GM12874 (cell line): ENCODE data around the gene FSD1.

Source experiments
- TF ChIP-seq, protein P1 (sequence below): IDR thresholded peaks from 2 replicates; pipeline ENCODE4 v1.5.1; 2011; ENCODE audit warnings: low read depth, mild to moderate bottlenecking, control low read depth, low read length, moderate library complexity; ENCODE audit not compliant: insufficient read depth

FSD1 gene

DNA sequence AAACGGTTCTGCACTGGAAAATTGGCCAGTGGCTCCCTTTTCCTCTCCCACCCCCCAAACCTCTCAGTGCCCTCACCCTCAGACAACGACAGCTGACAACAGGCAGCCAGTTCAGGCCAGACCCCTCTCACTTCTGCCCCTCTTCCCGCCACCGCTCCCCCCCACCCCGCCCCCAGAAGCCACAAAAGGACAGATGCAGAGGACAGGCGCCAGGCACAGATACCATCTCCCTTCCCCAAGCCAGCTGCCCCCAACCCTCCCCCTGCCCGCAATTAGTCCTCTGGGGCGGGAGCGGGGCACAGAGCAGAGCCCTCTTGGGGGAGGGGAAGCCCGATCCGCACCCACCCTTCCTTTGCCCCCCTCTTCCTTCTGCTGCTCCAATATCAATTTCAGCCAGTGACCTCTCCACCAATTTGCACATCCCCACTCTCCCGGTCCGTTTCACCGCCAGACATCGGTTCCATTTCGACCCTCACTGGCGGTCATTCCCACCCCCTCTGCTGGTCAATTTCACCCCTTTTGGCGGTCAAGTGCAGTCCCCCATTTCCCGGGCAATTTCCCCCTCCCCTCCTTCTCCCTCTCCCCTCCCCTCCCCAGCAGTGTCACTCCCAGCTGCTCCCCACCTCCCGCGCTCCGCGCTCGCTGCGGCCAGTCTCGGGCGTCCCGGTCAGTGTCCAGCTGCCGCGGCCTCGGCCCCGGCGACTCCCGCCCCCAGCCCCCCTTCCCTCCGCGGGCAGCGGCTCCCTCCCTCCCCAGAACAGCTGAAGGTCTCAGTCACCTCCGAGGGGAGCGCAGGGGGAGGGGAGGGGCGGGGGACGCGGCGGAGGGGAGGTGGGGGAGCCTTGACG is 25.8 kb upstream of the FSD1 start, which contains the start of gene SHD:
Gene SHD (plus strand): TSS at position 848 of the 848 bp plus-strand sequence. CDS start 798 bp downstream, outside the sequence.
- TF ChIP-seq, protein P1, sequence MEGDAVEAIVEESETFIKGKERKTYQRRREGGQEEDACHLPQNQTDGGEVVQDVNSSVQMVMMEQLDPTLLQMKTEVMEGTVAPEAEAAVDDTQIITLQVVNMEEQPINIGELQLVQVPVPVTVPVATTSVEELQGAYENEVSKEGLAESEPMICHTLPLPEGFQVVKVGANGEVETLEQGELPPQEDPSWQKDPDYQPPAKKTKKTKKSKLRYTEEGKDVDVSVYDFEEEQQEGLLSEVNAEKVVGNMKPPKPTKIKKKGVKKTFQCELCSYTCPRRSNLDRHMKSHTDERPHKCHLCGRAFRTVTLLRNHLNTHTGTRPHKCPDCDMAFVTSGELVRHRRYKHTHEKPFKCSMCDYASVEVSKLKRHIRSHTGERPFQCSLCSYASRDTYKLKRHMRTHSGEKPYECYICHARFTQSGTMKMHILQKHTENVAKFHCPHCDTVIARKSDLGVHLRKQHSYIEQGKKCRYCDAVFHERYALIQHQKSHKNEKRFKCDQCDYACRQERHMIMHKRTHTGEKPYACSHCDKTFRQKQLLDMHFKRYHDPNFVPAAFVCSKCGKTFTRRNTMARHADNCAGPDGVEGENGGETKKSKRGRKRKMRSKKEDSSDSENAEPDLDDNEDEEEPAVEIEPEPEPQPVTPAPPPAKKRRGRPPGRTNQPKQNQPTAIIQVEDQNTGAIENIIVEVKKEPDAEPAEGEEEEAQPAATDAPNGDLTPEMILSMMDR = no peak

DNA sequence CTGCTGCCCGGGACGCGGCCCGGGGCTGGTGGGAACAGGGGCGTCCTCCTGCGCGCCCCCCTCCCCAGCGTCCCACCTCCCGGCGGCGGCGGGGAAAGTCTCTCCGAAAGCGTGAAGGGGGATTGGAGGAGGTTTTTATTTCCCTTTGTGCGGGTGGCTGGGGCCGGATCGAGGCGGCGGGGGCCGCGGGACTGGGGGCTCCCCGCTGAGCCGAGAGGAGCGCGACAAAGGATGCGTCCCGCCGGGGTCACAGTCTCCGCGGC is 25.2 kb upstream of the FSD1 start:
- TF ChIP-seq, protein P1 = no peak

DNA sequence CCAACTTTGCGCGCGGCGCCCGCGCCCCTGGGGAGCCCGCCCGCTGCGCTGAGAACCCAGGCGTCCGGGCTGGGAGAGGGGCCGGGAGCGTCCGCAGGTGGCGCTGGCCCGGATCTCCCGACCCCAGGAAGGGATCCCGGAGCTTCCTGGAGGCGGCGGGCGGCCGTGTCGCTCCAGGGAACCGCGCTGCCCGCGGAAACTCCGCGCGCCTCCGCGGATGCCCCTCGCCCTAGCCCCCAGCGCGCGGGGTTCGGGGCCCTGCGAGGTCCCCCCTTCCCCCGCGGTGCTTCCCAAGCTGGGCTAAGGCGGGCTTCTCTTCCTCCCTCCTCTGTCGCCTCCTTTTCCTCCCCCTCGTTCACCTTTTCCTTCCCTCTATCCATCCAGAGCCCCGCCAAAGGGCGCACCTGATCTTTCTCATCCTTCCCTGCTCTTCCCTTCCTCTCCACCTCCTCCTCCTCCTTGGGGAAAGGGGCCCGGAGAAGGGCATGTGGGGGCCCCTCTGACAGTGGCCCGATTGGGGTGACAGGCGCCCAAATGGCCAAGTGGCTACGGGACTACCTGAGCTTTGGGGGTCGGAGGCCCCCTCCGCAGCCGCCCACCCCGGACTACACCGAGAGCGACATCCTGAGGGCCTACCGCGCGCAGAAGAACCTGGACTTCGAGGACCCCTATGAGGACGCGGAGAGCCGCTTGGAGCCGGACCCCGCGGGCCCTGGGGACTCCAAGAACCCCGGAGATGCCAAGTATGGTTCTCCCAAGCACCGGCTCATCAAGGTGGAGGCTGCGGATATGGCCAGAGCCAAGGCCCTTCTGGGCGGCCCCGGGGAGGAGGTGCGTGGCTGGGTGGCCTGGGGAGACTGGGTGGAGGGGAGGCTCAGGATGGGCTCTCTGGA is 24.6 kb upstream of the FSD1 start:
- TF ChIP-seq, protein P1 = no peak

DNA sequence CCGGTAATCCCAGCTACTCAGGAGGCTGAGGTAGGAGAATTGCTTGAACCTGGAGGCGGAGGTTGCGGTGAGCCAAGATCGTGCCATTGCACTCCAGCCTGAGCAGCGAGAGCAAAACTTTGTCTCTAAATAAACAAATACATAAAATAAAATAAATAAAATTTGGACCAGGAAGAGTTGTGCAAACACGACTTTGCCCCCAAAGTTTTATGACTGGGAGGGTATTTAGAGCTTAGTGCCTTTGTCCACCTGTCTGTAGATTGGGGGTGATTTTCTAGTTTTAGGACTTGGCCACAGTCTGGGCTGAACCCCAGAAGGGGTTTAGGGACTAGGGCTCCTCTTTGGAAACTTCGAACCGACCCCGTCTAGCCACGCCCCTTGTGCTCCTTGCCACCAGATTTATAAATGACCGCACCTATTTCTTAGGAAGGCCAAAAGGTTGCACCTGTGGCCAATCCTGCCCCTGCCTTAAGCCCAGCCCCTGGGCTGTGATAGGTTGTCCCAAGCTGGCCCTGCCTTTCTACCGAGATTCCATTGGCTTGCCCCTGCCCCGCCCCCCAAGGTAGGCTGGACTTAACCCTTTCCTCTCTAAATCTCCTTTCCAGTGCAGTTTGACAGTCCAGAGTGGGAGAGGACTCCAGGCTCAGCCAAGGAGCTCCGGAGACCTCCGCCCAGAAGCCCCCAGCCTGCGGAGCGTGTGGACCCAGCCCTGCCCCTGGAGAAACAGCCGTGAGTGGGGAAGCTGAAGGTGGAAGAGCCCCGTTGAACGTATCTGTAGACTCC is 20.0 kb upstream of the FSD1 start:
- TF ChIP-seq, protein P1 = no peak

DNA sequence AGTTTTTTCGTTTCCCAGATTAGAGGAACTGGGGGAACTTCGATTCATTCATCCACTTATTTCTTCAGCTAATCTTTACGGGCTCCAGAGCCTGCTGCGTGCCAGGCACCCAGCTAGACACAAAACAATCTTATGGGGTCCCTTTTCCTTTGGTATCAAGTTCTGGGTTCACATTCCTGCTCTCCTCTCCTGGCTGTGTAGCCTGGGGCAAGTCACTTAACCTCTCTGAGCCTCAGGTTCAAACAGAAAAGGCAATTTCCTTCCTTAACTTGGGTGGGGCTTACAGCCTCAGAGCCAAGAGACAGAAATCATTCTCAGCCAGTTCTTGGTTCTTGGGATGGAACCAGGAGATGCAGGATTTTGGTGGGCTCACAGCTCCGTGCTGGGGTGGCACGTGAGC is 19.4 kb upstream of the FSD1 start:
- TF ChIP-seq, protein P1 = no peak

DNA sequence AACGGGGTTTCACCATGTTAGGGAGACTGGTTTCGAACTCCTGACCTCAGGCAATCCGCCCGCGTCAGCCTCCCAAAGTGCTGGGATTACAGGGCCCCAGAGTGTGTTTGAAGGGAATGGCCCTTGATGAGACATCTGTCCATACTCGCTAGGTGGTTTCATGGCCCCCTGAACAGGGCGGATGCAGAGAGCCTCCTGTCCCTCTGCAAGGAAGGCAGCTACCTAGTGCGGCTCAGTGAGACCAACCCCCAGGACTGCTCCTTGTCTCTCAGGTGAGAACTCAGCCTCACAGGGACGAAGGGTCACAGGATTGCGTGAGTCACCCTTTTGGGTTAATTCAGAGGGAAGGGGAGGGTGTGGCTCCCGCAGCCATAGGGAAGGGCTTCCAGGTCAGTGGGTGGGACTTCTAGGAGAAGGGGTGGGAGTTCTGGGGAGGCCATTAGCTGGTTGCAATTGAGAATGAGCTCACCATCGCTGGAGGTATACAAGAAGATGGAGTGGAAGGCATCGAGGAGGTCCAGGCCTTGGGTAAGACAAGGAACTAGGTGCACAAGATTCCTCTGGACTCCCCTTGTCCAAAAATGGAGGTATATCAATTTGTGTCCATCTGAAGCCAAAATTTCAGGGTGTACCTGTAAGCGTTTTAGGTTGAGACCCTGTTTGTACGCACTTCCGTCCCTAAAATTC is 16.2 kb upstream of the FSD1 start:
- TF ChIP-seq, protein P1 = no peak
